HG03095 (cell line): ENCODE measurements around the gene PACRG.
"Not testable (repeated sequence)": the region's sequence is repeated elsewhere in the genome, so short reads cannot be mapped to it uniquely, and the experiment has no call there.

Experiments used
- ATAC-seq: cut with Tn5 transposase; IDR thresholded peaks from one replicate; pipeline ENCODE4 v1.9.1; 2021; ENCODE audit warnings: moderate library complexity; ENCODE audit not compliant: unreplicated experiment

The PACRG gene

GRCh38 chr6:163300838-163301237 lies 573.1 kb downstream of the PACRG start:
- no peak for ATAC-seq

GRCh38 chr6:163301726-163302635 lies 574.2 kb downstream of the PACRG start:
- ATAC-seq: no peak

GRCh38 chr6:163302747-163303146 lies 575.0 kb downstream of the PACRG start:
- no peak for ATAC-seq

GRCh38 chr6:163306000-163306399 lies 578.2 kb downstream of the PACRG start:
- no peak for ATAC-seq

GRCh38 chr6:163308629-163309440 lies 581.1 kb downstream of the PACRG start:
- no peak for ATAC-seq

GRCh38 chr6:163309491-163310026 lies 581.8 kb downstream of the PACRG start:
- no peak for ATAC-seq

- ATAC-seq: no peak
Measured at GRCh38 chr6:163310096-163310972, 582.6 kb downstream of the PACRG start.

- ATAC-seq: no peak
Measured at GRCh38 chr6:163310973-163311383, 583.2 kb downstream of the PACRG start.

- no peak for ATAC-seq
Measured at GRCh38 chr6:163311830-163312229, 584.1 kb downstream of the PACRG start.

- no peak for ATAC-seq
Measured at GRCh38 chr6:163313566-163313965, 585.8 kb downstream of the PACRG start.

GRCh38 chr6:163313981-163314380 lies 586.2 kb downstream of the PACRG start:
- ATAC-seq: no peak

GRCh38 chr6:163314791-163315470 lies 587.2 kb downstream of the PACRG start:
- ATAC-seq: no peak

- not testable (repeated sequence) for ATAC-seq
Measured at GRCh38 chr6:163316866-163317495, 589.2 kb downstream of the PACRG start.

- no peak for ATAC-seq
Measured at GRCh38 chr6:163318071-163318786, 590.5 kb downstream of the PACRG start.

- no peak for ATAC-seq
Measured at GRCh38 chr6:163319609-163320366, 592.0 kb downstream of the PACRG start.

- no peak for ATAC-seq
Measured at GRCh38 chr6:163320402-163320801, 592.6 kb downstream of the PACRG start.

GRCh38 chr6:163320804-163321203 lies 593.0 kb downstream of the PACRG start:
- ATAC-seq: no peak

GRCh38 chr6:163321717-163322116 lies 593.9 kb downstream of the PACRG start:
- no peak for ATAC-seq
